ENCODE data around the gene PERM1. TPM values are rescaled to one million over a fixed set of nuclear protein-coding genes. Genes with fewer than 3 reads are reported as not detected.
A peak's percentile ranks its signal among the peaks of the same experiment; 100 is the strongest.
"Not testable (repeated sequence)": the region's sequence is repeated elsewhere in the genome, so short reads cannot be mapped to it uniquely, and the experiment has no call there.

Gene PERM1
- total RNA-seq, 1 experiment from 2014 or later = 0.12 TPM

- not testable (repeated sequence) for DNase-seq (ENCODE audit: low read depth)
Observed at GRCh38 chr1:946811-947210, 35.1 kb downstream of the PERM1 start.

DNA sequence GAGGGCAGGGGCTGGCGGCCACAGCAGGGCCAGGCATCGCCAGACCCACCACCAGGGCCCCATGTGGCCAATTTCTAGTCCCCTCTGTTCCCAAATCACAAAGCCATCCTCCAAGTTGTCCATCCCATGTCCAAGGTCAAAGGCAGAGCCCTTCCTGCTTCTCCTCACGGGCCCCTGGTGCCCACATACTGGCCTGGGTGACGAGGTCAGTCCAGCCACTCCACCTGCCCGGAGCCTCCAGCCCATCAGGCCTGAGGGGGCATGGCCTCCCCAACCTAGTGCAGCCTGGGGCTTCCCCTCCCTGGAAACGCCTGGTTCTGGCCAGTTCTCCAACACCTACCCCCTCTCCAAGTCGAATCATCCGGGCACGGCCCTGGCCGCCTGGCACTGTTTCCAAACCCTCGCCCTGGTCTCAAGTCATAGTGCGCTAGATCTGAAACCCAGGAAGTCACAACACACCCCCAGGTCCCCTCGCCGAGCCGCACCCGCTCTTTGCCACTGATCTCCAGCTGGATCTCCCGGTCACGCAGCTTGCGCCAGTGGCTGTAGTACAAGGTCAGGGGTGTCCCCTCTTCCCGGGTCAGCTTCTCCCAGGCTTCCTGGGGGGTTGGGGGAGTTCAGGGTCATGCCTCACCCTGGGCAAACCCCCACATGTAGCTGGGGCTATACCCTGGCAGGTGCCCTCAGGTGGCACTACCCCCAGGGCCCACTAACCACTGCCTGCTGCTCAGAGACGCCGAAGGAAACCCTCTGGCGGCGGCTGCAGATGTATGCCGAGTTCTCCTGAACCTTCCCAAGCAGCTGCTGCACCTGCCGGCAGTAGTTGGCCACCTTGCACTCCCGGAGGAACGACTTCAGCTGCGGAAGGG is 36.0 kb downstream of the PERM1 start:
- no peak for DNase-seq (ENCODE audit: low read depth)

- no peak for DNase-seq (ENCODE audit: low read depth)
Observed at GRCh38 chr1:944341-945325, 37.3 kb downstream of the PERM1 start.

DNA sequence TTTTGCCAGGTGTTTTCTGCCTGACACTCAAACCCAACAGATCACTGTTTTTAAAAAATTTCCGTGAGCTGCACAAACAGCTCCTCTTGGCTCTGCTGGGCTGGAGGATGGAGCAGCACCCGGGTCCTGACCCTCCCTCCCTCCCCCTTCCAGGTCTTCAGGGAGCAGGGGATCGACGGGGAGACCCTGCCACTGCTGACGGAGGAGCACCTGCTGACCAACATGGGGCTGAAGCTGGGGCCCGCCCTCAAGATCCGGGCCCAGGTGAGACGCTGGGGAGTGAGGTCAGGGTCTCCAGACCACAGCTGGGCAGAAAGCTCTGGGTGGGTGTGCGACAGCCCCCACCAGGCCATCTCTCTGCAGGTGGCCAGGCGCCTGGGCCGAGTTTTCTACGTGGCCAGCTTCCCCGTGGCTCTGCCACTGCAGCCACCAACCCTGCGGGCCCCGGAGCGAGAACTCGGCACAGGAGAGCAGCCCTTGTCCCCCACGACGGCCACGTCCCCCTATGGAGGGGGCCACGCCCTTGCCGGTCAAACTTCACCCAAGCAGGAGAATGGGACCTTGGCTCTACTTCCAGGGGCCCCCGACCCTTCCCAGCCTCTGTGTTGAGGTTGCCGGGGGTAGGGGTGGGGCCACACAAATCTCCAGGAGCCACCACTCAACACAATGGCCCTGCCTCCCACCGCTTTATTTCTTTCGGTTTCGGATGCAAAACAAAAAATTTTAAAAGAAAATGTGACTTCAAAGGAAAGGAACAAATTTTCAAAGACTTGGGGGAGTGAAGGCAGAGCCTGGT is 38.1 kb downstream of the PERM1 start:
- no peak for DNase-seq (ENCODE audit: low read depth)

DNA sequence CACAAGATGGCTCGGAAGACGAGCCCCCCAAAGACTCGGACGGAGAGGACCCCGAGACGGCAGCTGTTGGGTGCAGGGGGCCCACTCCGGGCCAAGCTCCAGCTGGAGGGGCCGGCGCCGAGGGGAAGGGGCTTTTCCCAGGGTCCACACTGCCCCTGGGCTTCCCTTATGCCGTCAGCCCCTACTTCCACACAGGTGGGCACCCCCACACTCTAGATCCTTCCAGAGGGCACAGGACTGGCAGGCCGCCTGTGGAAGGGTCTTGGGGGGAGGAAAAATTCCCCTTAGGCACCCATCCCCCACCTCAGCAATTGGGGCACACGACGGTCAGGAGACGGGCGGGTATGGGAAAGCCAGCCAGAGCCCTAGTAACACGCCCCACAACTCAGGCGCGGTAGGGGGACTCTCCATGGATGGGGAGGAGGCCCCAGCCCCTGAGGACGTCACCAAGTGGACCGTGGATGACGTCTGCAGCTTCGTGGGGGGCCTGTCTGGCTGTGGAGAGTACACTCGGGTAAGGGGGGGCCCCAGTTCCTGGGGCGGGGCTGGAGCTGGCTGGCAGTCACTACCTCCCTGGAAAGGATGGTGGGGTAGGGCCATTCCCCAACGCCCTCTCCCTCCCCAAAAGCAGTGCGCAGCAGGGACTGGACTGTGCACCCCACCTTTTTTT is 38.9 kb downstream of the PERM1 start:
- no peak for DNase-seq (ENCODE audit: low read depth)

DNA sequence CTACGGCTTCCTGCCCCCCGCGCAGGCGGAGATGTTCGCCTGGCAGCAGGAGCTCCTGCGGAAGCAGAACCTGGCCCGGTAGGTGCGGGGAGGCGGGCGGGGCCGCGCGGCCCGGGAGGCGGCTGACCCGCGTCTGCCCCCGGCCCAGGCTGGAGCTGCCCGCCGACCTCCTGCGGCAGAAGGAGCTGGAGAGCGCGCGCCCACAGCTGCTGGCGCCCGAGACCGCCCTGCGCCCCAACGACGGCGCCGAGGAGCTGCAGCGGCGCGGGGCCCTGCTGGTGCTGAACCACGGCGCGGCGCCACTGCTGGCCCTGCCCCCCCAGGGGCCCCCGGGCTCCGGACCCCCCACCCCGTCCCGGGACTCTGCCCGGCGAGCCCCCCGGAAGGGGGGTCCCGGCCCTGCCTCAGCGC is 39.5 kb downstream of the PERM1 start:
- no peak for DNase-seq (ENCODE audit: low read depth)

- DNase-seq (ENCODE audit: low read depth) = peak; percentile 78
Observed at GRCh38 chr1:941588-942383, 40.1 kb downstream of the PERM1 start.

DNA sequence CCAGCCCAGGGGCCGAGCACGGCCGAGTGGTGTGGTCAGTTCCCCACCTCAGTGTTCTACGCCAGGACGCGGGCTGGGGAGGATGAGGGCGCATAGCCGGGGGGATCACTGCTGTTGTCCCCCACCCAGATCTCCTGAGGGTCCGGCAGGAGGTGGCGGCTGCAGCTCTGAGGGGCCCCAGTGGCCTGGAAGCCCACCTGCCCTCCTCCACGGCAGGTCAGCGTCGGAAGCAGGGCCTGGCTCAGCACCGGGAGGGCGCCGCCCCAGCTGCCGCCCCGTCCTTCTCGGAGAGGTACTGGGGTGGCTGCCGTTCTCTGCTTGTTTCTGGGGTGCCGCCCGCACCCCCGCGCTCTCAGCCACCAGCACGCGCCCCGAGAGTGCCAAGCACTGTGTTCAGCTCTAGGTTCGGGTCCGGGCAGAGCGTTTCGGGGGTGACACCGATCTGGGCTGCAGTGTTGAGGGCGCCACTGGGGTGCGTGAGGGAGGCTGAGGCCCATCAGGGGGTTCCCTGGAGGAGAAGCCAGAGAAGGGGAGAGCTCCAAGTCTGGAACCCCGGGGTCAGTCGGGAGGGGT is 40.8 kb downstream of the PERM1 start:
- no peak for DNase-seq (ENCODE audit: low read depth)

- peak; percentile 67 for DNase-seq (ENCODE audit: low read depth)
Observed at GRCh38 chr1:940107-941014, 41.5 kb downstream of the PERM1 start.

GRCh38 chr1:939511-940106 is 42.3 kb downstream of the PERM1 start:
- DNase-seq (ENCODE audit: low read depth) = no peak

DNA sequence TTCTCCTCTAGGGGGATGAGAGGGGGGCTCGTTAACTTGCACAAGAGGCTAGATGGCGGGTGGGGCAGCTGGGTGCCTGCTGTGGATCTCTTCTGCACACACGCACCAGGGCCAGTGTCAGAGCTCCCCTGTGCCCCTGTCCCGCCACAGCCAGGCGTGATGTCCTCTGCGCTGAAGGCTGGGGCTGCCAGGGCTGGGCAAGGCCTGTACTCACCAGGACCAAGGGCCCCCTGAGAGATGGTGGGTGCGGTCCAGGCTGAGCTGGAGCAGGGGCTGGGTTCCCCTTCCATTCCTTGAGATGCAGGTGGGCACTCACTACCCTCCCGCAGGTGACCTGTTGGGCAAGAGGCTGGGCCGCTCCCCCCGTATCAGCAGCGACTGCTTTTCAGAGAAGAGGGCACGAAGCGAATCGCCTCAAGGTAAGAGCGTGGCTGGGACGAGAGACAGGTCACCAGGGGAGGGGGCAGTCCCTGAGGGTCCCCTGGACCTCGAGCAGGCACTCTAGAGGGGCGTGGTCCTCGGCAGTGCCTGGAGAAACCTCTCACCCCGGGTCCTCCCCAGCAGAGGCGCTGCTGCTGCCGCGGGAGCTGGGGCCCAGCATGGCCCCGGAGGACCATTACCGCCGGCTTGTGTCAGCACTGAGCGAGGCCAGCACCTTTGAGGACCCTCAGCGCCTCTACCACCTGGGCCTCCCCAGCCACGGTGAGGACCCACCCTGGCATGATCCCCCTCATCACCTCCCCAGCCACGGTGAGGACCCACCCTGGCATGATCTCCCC is 43.0 kb downstream of the PERM1 start:
- no peak for DNase-seq (ENCODE audit: low read depth)

GRCh38 chr1:938088-938683 is 43.7 kb downstream of the PERM1 start:
- DNase-seq (ENCODE audit: low read depth) = peak; percentile 47

DNA sequence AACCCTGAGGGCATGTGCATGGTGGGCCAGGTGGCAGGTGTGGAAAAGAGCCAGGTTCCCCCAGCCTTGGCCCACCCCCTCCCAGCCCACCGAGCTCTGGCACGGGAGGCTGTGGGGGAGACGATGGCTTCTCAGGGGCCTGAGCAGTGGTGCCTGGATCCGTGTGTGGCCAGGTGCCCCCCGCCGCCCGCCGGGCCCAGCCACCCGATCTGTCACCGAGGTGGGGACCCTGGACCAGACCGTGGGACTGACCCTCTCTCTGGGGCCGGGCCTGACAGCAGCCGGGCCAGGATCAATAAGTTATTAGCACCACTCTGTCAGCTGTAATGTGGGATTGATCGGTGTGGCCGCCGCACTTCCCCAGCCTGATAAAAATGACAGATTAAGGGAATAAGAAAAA is 44.4 kb downstream of the PERM1 start:
- no peak for DNase-seq (ENCODE audit: low read depth)

DNA sequence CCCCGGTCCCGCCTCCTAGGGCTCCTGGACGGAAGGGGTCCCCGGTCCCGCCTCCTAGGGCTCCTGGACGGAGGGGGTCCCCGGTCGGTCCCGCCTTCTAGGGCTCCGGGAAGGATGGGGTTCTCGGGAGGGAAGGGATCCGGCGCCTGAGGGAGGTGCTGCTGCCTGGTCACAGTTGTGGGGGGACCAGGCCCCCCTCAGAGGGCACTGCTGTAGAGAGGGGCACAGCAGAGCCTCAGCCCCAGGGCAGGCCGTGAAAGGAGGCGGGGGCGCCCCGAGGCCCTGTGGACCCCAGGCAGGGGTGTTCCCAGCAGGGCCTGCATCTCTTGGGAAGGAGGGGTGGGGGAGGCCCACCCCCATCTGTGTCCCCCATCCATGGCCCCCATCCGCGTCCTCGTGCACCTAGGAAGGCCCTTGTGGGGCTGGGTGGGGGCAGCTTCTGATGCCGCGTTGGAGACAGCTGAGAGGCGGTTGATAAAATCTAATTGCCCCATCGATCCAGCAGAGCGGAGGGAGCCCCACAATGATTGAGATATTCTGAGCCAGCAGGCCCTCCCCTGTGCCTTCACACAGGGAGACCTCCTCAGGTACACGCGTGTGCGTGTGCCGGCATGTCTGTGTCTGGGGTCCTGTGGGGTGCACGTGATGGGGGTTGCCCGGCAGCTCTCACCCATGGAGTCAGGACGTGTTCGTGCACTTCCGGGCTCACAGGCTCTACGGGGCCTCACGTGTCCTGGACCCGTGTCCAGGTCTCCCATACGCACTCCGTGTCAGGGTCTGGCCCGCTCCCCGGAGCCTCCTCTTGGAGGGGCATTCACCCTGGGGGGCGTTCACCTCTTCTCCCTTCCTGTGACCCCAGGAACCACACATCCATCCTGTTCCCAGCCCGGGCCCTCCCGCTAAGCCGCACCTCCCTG is 45.3 kb downstream of the PERM1 start:
- DNase-seq (ENCODE audit: low read depth) = no peak

DNA sequence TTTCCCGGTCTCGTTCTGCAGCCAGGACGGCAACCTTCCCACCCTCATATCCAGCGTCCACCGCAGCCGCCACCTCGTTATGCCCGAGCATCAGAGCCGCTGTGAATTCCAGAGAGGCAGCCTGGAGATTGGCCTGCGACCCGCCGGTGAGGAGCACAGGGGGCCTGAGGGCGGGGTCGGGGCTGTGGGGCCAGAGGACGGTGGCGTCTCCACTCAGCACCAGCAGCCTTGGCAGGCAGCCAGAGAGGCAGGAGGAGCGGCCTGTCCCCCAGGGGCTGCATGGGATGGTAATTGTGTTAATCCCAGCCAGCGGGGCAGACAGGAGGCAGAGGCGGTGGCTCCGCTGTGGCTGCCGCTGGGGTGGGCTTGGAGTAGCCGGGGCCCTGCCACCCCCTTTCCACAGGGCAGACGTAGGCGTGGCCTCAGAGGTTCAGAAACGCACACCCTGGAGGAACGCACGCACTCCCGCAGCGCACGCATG is 46.1 kb downstream of the PERM1 start:
- DNase-seq (ENCODE audit: low read depth) = no peak
